DMS114 treated with DMSO at 0.1 percent for 48 hours (cell line): Measurements from ENCODE around the gene MAPK1IP1L.
"Not testable (repeated sequence)": the region's sequence is repeated elsewhere in the genome, so short reads cannot be mapped to it uniquely, and the experiment has no call there.

ENCODE experiments used
- DNase-seq: peaks from one replicate; lab custom pipeline; 2025; ENCODE audit not compliant: unreplicated experiment; lab: John Stamatoyannopoulos, UW

MAPK1IP1L gene

DNA sequence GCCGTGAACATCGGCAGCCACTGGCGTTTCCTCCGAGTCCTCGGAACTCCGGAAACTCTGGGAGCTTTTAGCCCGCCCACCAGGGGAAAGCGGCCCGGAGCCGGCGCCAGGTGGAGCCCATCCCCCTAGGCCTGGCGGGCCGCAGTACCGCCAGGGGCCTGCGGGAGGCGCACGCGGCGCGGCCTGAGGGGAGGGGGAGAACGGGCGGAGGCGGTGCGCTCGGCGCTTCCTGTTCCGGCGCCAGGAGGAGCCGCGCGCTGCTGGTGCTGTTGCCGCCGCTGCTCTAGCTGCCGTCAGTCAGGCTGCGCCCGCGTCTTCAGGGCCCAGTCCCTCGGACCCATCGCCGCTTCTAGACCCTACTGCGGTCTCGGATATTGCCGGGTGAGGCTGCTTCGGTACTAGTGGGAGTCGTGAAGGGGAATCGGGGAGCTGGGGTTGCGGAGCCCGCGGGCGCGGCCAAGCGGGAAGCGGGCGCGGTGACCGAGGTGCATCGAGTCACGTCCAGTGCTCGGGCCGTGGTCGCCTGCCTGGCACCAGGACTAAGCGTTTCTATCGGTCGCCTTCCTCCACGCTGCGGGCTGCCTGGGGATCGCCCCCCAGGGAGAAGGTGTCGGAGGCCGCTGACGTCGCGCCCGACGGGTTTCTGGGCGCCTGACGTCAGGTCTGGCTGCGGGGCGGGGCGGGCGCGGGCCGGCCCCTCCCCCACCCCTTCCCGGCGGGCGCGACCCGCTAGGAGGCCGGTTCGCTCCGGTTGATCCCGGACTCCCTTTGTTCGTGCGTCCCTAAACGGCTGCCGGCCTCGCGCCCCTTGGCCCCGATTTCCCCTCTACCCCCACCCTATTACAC is at the start of gene MAPK1IP1L:
Gene MAPK1IP1L, plus strand, starts transcription at position 225 of the 846 bp plus-strand sequence. CDS start 10,037 bp downstream, outside the sequence.
- DNase-seq = peak; percentile 77

GRCh38 chr14:55005071-55005470 is 46.4 kb upstream of the MAPK1IP1L start:
- no peak for DNase-seq

DNA sequence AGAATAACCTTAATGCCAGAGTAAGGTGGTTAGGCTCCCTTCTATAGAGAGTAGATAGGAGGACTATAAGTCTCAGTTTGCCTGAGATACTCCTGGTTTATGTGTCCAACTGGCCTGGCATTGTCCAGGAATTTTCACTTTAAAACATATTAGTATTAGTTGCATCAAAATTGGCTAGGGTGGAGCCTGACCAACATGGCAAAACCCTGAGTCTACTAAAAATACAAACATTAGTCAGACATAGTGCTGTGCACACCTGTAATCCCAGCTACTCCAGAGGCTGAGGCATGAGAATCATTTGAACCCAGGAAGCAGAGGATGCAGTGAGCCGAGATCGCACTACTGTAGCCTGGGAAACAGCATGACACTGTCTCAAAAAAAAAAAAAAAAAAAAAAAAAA is 36.4 kb upstream of the MAPK1IP1L start:
- no peak for DNase-seq

DNA sequence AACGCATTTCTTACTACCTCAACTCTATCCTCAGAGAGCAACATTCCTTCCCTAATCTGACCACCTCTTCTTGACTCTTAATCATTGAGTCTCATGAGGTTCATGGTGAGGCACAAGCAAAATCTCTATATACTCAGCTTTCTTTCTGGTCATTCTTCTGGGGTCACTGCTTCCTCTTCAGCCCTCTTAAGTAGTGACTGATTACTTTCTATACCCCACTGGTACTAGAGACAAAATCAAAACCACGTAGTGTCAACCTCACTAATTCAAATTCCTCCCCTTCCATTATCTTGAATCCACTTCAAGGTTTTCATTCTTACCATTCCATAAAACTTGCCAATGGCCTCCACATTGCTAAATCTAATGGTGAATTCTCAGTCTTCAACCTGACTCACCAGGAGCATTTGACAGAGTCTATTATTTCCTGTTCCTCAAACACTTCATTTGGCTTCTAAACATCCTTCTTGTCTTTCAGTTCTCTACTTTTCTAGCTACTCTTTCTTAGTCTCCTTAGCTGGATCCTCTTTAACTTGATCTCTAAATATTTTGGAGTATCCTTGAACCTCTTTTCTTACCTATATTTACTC is 31.4 kb upstream of the MAPK1IP1L start:
- DNase-seq = no peak

- not testable (repeated sequence) for DNase-seq
These were observed 27.1 kb upstream of the MAPK1IP1L start for GRCh38 chr14:55024365-55024764.

GRCh38 chr14:55025948-55026347 is 25.5 kb upstream of the MAPK1IP1L start:
- no peak for DNase-seq

GRCh38 chr14:55026441-55026792 is 25.0 kb upstream of the MAPK1IP1L start:
- DNase-seq = no peak

DNA sequence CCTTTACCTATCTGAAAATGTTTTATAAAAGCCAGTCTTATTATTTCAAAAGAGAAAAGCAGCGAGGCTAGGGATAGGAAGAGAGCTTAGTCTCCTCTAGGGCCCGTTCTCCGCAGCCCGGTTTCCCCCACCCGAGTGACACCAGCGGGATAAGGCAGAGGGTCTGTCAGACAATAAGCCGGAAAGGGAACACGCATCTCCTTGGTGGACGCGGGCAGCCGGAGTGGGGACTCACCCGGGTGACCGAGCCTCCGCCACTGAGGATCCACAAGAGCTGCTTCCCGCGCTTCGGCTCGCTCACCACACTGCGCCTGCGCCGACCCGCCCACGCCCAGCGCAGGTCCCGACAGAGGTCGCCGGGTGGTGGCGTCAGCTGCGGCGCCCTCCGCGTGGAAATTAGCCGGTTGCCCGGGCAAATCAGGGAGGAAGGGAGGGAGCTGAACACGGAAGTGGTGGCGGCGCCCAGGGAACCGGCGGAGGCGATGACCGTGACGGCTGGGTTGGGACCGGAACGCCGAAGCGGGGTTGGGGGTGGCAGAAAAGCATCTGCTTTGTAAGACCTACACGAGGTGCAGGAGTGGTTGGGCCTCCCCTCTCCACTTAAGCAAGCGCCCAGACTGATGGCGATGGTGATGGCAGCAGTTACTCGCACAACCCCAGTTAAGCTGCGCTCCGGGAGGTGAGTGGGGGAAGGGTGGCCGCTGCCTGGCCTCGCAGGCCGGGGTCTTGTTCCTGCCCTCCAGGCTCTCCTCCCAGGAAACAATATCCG is 24.5 kb upstream of the MAPK1IP1L start, which contains the start of the genes SOCS4 and WDHD1:
Gene SOCS4, plus strand, starts transcription at position 444 of the 769 bp plus-strand sequence. CDS start 15,806 bp downstream, outside the sequence.
Gene WDHD1, minus strand, starts transcription at position 307 of the 769 bp plus-strand sequence. CDS start 312 bp downstream, outside the sequence.
- peak; percentile 80 for DNase-seq

GRCh38 chr14:55028066-55028465 is 23.4 kb upstream of the MAPK1IP1L start:
- DNase-seq = no peak

DNA sequence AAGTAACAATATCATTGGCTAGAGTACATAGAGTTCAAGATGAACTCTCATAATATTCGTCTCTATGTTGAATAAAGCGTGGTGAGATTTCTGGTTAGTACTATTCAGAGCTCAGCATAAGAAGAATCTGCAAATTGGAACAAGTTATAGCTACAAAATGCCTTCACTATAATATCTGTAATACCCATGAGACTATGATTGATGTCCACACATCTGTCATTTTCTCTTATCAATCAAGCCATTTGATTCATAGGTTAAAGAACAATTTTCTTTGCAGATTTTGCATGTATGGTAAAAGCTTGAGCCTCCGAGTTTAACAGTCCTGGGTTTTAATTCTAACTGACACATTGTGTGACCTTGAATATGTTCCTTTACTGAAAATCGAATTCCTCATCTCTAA is 23.0 kb upstream of the MAPK1IP1L start:
- no peak for DNase-seq

DNA sequence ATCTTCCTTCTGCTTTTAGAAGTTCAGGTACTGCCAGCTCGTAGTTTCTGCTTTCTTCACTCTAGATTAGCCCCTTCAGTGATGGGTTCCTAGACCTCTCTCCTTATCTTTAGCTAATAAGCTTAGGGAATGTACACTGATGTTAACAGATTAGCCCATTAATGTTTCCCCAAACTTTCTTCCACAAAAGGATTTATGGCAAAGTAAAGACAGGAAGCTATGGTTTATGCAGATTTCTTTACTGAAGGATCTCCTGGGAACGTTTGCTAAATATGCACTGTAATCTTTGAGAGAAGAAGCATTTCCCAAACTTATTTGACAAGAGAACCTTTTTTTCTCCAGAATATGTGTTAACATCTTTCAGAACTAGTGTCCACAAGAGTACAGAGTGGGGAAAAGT is 20.3 kb upstream of the MAPK1IP1L start:
- no peak for DNase-seq

- DNase-seq = not testable (repeated sequence)
These were observed 13.5 kb upstream of the MAPK1IP1L start for GRCh38 chr14:55037995-55038394.

GRCh38 chr14:55038708-55039107 is 12.7 kb upstream of the MAPK1IP1L start:
- DNase-seq = no peak

DNA sequence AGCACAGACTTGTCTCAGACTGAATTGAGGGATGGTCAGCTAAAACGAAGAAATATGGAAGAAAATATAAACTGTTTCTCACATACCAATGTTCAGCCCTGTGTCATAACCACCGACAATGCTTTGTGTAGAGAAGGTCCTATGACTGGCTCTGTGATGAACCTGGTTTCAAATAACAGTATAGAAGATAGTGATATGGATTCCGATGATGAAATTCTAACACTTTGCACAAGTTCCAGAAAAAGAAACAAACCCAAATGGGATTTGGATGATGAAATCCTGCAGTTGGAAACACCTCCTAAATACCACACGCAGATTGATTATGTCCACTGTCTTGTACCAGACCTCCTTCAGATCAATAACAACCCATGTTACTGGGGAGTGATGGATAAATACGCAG is 7.9 kb upstream of the MAPK1IP1L start:
- DNase-seq = no peak

GRCh38 chr14:55045087-55045486 is 6.4 kb upstream of the MAPK1IP1L start:
- DNase-seq = no peak

GRCh38 chr14:55047301-55048053 is 4.0 kb upstream of the MAPK1IP1L start:
- DNase-seq = no peak

DNA sequence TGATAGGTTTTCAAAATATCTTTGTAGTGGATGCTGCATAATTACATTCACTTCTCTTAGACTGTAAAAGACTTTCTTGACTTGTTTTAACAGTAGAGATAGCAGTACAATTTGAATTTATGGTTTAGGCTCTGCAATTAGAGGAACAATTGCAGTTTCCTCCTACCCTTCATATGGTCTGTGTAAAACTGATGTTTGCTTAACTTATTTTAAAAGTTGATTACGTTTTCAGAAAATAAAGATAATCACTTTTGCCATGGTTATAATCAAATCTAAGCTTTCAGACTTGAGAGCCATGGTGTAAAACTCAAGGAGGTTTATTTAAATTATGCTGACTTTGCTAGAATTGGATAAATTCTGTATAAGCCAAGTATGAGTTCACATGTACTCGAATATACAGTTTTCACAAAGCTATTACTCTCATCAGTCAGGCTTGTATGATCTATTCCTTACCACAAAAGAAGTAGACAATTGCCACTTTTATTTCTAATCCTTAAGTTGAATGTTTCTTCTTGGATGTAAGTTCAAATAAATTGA is 2.5 kb upstream of the MAPK1IP1L start:
- no peak for DNase-seq

GRCh38 chr14:55051165-55051422 is 353 bp upstream of the MAPK1IP1L start:
- DNase-seq = peak; percentile 59

DNA sequence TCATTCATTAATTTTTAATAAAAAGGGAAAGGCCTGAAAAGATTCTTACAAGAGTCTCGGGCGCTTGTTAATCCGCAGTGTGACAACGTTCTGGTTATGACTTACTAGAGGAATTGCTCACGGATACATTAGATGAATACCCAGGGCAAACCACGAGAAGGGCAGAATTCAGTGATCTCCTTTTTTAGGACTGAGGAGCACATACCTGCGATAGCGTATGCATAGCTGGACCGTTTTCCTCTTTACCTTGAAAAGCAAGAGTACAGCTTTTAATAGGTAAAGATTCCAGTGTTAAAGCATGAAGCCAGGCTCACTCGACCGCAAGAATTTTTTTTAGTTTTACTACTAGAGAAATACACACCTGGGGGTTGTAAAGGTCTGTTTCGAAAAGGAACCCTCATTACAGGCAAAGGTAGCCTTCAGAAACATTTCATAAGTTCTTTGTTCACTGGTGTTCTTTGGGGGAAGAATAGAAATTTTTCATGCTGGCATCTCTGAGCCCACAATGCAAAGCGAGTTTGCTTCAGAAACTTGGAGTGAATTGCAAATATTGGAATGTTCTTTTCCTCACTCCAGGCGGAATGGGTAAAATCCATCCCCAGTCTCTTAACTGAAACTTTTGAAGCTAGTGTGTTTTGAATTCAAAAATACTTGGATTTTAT is 953 bp downstream of the MAPK1IP1L start:
- no peak for DNase-seq

DNA sequence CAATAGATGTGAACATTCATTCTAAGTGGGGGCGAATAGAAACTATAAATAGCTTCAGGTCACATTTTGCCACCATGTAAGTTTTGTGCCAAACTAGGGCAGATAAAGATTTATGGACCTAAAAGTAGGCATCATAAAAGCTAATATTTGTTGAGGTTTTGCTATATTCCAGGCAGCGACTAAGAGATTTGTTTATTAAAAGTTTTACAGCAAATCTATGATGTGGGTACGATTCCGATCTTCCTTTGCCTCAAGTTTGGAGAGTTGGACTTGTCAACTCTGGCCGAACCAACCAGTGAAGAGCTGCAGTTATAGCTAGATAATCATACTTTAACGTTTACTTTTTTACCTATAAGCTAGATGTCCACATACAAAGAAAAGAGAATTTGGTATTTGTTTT is 1.6 kb downstream of the MAPK1IP1L start:
- DNase-seq = no peak
